Ovary (tissue), 3 donors: Measurements from ENCODE around the gene SLC51B.

Experiments
- EP300 ChIP-seq: sonication (generic); formaldehyde crosslinking; IDR thresholded peaks from one replicate; pipeline ENCODE4 v1.6.1; 2017; ENCODE audit warnings: antibody characterized with exemption
- POLR2A ChIP-seq: fragments of 450-650 bp; IDR thresholded peaks from one replicate; pipeline ENCODE4 v1.6.1; 2017; ENCODE audit warnings: antibody characterized with exemption, mild to moderate bottlenecking, moderate library complexity
- TF ChIP-seq, protein P1 (sequence below), 3 donors: fragments of 450-650 bp in 2 of 3; fragments of 200-600 bp in 1 of 3; IDR thresholded peaks; one replicate each; pipeline versions ENCODE4 v1.5.1 to v1.8.0; 2016 to 2022; ENCODE audit warnings: antibody characterized with exemption in 3 of 3, mild to moderate bottlenecking in 1 of 3
- donor health status: DM: no; HTN: no; CAD: no.

DNA sequence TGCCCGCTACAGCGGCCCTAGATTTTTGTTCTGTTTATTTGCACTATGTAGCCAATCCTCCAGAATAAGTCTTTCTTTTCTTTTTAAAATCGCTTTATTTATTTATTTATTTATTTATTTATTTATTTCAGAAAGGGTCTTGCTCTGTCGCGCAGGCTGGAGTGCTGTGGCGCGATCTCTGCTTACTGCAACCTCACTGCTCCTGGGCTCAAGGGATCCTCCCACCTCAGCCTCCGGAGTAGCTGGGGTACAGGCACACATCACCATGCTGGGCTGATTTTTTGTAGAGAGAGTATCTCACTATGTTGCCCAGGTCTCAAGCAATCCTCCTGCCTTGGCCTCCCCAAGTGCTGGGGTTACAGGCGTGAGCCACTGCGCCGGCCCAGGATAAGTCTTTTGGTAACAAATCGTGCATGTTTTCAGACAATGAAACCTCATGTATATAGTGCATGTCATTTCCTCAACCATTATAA lies 15.4 kb upstream of the SLC51B start:
- TF ChIP-seq, protein P1, sequence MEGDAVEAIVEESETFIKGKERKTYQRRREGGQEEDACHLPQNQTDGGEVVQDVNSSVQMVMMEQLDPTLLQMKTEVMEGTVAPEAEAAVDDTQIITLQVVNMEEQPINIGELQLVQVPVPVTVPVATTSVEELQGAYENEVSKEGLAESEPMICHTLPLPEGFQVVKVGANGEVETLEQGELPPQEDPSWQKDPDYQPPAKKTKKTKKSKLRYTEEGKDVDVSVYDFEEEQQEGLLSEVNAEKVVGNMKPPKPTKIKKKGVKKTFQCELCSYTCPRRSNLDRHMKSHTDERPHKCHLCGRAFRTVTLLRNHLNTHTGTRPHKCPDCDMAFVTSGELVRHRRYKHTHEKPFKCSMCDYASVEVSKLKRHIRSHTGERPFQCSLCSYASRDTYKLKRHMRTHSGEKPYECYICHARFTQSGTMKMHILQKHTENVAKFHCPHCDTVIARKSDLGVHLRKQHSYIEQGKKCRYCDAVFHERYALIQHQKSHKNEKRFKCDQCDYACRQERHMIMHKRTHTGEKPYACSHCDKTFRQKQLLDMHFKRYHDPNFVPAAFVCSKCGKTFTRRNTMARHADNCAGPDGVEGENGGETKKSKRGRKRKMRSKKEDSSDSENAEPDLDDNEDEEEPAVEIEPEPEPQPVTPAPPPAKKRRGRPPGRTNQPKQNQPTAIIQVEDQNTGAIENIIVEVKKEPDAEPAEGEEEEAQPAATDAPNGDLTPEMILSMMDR (IDR thresholded peaks at IDR 0.05), result no peak
- TF ChIP-seq POLR2A, result no peak
- no peak for TF ChIP-seq EP300
